CD4-positive, alpha-beta T cell treated with Interleukin-4 for 1 hour (primary cell): Measurements from ENCODE around the gene SLC41A2.

ENCODE experiments used
- DNase-seq, 2 donors: peaks; one replicate each; pipeline ENCODE4 v3.0.0-alpha.2; 2020 to 2022

Gene SLC41A2

DNA sequence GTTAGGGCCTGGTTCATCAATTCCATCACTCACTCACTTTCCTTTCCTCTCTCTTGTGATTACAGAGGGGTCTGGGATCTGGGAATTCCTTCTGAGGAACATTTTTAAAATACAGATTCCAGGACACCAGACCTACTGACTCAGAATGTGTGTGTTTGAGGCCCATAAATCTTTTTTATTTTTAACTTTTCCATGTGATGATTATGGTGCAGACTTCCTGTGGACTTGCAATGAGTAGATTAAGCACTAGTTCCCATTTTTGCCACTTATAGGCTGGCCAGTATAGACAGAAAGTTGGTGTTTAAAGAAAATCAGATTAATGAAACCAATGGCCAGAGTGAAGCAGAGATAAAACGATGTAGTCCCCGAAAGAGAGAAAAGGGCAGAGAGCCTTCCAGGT lies 28.1 kb downstream of the SLC41A2 start:
- no peak for DNase-seq

DNA sequence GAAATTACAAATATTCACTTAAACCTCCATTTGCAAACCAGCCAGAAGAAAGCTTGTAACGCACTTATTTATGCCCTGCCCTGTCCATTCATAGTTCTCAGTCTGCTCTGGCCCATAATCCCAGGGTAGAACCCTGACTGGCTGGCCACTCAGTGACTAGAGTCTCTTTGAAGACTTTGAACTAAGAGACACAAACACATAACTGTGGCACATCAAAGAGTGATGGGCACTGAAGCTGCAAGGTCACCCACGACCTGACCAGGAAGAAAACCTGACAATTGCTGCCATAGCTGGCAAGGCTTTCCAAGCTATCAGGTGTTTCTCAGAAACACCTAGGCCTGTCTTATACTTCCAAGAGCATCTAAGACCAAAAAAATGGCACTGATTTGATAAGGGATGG lies 28.7 kb downstream of the SLC41A2 start:
- no peak for DNase-seq

DNA sequence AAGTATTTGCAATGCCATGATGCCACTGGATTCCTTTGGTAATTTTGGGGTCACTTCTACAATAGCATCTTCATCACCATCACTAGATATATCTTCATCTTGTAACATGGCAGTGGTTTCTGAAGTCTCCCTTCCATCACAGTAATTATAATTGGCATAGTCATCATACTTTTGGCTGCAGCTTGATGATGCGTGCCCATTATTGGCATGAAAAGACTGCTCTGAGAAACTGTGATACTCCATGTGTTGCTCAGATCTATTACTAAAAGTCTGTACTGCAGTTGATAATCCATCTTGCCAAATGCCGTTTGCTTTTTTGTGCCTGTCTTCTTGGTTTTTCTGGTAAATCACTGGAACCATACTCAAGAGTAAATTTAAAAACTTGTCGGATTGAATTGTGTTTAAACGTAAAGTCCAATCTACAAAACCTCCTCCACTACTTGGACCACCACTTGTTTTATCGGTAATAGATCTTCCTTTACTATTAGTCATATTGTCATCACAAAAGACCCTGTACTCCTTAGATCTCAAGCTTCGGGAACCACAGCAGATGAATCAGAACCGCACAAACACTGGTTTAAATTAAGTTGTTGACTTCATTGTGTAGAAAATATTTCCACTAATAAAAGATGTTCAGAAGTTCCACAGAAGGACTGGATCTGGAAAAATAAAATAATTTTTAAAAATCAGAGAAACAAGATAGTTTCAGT lies 29.9 kb downstream of the SLC41A2 start:
- no peak for DNase-seq

DNA sequence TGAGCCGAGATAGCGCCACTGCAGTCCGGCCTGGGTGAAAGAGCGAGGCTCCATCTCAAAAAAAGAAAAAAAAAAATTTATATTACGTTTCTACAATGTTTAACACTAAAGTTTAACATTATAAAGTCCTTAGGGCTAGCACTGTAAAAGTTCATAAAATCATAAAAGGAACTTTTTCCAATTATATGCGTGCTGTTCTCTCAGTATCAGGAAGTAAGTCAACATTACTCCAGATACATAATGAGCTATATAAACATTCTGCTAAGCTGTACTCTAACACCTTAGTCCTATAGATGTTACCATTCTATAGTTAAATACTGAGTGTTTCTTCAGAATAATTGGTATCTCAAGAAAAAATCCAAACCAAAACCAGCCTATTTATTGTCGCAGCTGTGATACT lies 32.6 kb downstream of the SLC41A2 start:
- DNase-seq: no peak

DNA sequence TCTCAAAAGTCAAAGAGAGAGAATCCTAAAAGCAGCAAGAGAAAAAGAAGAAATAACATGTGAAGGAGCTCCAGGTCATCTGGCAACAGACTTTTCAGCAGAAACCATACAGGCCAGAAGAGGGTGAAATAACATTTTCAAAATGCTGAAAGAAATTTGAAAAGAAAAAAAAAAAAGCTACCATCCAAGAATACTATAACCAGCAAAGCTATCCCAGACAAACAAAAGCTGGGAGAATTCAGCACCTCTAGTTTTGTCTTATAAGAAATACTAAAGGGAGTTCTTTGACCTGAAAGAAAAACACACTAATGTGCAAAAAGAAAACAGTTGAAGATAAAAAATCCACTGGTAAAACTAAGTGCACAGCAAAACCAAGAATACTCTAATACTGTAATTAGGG lies 36.8 kb downstream of the SLC41A2 start:
- DNase-seq: no peak

- no peak for DNase-seq
These were observed 46.1 kb downstream of the SLC41A2 start for GRCh38 chr12:104911942-104912341.

DNA sequence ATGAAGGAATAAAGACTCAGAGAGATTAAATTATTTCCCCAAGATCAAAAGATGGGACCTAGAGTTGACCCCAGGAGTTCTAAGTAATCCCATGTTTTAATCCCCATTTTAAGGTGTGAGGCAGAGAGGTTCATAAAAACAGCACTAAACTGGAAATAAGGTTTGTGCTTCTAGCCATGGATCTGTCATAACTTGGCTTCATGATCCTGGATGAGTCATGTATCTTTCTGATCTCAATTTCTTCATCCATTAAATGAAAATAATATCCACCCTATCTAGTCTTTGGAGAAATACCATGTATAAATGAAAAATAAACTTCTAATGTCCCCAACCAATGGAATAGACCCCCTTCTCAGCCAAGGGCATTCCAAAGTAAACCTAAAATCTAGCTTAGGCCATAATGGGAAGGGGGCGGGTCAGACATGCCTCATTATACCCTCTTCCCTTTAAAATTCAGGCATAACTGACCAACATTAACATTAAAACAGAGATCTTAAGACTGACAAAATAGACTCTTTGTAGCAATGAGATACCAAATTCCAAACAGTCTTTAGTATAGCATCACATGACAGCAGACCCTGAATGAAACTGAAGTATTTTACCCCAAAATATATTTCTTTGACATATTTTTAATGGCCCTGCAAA lies 47.8 kb downstream of the SLC41A2 start:
- no peak for DNase-seq

- no peak for DNase-seq
These were observed 48.3 kb downstream of the SLC41A2 start for GRCh38 chr12:104909761-104910160.
